ACHN (cell line): ENCODE measurements around the gene CIRBP.

Source experiments
- DNase-seq: peaks from one replicate; pipeline ENCODE4 v3.0.0-alpha.2; 2015
- in situ Hi-C: cut with HindIII; loops from 2 replicates; pipeline ENCODE4 v1.10.0; 2017; ENCODE audit warnings: low sequenced_read_pairs, low pct_ligation_motif_present, low pct_unique_long_range_greater_than_20kb

The CIRBP gene

DNA sequence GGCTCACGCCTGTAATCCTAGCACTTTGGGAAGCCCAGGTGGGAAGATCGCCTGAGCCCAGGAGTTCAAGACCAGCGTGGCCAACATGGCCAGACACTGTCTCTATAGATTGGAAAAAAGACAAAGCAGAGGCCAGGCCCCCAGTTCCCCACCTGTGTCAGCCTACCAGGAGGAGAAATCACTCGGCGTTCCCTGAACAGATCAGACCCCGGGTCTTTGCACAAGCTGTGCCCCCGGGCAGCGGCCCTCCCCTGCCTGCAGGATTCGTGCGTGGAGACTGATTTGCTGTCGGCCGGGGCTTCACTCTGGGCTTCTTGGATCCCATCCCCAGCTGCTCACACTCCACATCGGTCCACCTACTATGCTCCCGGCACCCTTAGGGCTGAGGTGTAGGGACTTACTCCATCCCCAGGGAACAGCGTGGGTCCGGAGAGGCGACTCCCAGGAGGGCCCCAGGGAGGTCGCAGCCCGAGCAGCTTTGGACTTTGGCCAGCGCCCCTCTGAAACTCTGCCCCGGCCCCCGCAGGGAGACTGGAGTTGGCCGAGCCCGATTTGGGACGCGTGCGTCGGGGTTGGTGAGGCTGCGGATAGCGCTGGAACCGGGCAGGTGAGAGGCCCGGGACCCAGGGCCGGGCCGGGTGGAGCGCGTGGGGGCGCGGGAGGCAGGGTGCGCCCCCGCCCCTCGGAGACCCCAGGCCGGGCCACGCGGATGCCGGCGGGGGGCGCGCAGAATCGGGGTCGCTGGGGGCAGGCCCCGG, 16.0 kb downstream of the CIRBP start:
- in situ Hi-C loops: no loop called here

DNA sequence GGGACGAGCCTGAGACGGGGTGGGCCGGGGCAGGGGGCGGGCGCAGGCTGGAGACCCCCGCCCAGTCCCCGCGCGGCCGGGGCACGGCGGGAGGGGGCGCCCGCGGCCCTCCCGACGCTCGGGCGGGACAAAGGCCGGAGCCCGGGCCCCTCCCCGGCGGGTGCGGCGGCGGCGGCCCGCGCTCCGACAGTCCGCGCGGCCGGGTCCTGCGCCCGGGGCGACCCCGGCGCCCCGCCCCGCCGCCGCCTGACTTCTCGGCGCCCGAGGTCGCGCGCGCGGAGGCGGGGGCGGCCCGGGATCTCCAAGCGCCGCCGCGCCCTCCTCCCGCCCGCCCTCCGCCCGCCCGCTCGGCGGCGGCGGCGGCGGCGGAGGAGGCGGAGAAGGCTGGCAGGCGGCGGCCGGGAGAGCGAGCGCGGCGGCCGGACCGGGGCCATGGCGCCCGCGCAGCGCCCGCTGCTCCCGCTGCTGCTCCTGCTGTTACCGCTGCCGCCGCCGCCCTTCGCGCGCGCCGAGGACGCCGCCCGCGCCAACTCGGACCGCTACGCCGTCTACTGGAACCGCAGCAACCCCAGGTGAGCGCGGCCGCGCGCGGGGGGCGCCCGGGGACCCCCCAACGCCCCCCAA, 16.7 kb downstream of the CIRBP start, which contains the start of gene EFNA2:
Gene EFNA2 (plus strand): TSS at position 137 of the 624 bp plus-strand sequence. CDS start 296 bp downstream, at position 433.
- DNase-seq: no peak

More for the DNA sequence above, 16.0 kb downstream of the CIRBP start:
- DNase-seq: no peak

DNA sequence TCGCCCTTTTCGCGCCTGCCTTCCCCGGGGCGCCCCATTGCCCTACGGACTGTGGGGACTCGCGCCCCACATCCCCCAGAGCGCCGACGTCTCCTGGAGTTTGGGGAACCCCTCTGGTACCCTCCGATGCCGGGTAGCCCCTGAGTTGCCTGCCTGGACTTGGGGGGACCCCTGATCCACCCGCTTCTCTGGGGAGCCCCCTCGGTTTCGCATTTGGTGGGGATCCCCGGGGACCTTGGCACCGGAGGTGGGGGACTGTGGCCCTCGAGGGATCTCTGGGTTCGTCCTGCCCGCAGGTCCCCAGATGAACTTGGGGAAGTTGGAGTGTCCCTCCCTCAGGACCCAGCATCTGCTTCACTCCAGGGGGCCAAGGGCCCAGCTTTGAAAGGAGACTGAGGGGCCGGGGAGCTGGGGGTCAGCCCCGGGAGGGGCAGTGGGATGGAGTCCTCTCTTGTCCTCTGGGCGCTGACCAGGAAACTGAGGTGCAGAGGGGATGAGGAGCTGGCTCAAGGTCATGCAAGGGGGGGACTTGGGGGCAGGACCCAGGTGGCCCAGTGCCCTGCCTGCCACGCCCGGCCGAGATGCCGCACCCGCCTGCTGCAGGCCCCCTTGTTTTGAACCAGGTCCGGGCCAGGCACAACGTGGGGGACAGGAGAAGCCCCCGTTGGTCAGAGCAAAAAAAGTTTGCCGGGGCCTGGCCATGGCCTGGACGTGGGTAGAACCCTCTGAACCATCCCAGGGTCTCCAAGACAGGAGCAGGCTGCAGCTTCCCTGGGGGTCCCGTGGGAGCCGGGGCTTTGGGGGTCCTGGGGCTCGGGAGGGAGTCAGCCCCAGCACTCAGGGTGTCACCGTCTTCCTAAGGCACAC, 17.6 kb downstream of the CIRBP start:
- in situ Hi-C loops: no loop called here
- DNase-seq: no peak

More for the DNA sequence above, 16.7 kb downstream of the CIRBP start, which contains the start of gene EFNA2:
- in situ Hi-C loops: no loop called here

DNA sequence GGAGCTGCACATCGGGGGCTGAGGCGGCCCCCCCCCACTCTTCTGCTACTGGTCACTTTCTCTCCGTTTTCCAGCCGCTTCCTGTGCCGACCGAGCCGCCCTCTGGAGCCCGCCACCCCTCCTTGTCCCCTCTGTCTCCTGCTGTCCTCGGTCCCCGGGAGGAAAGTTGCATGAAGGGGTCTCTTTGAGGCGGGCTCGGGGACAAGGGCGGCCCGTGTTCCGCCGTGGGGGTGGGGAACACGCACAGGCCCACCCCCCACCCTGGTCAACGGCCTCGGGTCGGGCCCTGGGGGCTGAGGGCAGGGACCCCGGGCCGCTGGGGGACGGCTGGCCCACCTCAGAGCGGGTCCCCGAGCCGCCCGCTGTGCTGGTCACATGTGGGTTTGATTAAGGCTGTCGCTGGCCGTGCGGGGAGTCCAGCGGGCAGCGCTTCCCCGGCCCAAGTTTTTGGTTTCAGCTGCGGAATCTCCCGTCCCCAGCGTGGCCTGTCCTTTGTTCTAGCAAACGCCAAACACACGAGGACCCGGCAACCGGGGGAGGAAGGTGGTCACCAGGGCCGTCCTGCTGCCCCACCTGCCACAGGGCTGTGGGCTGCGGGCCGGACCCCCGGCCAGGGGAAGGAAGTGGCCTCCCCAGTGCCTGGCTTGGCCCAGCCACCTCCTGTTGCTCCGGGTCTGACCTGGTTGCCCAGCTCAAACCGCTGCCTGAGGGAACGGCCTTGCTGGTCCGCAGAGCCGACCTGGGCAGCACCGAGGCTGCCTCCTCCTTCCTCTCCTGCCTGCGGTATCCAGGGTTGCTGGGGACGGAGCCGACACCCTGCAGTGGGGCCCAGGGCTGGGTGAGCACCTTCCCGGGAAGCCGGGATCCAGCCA, 18.5 kb downstream of the CIRBP start:
- in situ Hi-C loops: no loop called here

DNA sequence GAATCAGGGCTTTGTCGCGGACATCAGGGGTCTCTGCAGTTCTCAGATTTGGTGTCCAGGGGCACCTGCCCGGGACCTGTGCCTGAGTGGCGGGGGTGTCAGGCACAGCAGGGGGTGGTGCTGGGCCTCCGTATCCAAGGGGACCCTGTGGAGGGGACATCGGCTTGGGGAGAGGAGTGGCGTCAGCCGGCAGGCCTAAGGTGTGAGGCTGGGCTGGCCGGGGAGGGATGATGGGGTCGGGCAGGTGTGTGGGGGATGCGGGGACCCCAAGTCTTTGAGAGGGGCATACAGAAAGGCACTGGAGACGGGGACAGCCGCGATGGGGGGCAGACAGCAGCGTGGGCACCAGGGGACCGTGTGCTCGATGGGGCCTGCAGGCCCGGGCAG, 19.1 kb downstream of the CIRBP start:
- in situ Hi-C loops: no loop called here
- DNase-seq: no peak

More for the DNA sequence above, 18.5 kb downstream of the CIRBP start:
- no peak for DNase-seq

DNA sequence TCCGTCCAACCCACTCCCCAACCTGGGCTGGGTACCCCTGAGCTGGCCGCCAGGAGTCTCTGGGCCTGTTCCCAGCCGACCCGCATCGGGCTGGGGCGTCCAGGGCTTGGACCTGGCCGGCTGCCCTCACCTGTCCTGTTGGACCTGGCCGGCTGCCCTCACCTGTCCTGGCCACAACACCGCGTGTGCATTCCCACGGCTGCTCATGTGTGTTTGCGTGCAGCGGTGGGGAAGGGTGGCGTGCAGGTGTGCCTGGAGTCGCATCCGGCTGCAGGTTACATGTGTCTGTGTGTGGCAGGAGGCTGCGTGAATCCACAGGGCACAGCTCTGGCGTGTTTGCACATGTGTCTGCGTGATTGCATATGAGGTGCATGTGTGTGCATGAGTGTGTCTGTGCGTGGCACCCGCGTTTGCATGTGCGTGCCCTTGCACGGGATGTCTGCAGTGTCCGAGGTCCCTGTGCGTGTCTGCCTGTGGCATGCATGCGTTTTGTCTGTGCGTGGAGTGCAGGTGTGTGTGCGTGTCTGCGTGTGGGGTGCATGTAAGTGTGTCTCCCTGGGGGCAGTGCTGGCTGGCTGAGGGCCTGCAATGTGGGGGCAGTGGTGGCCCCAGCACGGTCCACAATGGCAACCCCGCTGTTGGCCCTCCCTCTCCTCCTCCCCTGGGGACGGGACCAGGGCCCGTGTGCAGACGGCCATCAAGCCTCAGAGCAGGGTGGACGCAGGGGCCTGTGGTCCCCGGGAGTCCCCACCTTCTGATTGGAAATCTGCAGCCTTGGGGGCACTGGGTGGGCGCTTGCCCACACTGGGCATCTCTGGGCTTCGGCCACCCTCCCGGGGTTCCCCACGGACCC, 19.9 kb downstream of the CIRBP start:
- no peak for DNase-seq
- in situ Hi-C loops: no loop called here

DNA sequence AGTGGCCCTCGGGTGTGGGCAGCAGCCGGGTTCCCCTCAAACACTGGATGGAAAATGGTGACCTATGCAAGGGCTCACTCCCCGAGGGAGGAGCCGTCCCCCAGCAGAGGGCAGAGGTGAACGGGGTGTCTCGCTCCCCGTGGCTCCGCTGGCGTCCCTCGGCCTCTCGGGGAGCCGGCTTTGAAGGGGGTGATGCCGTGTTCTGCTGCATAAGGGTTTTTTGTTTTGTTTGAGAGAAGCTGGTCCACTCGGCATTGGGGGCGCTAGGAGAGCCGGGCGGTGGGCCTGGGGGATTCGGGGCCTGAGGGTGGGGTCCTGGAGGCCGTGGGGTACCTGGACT, 20.5 kb downstream of the CIRBP start:
- in situ Hi-C loops: no loop called here
- no peak for DNase-seq

DNA sequence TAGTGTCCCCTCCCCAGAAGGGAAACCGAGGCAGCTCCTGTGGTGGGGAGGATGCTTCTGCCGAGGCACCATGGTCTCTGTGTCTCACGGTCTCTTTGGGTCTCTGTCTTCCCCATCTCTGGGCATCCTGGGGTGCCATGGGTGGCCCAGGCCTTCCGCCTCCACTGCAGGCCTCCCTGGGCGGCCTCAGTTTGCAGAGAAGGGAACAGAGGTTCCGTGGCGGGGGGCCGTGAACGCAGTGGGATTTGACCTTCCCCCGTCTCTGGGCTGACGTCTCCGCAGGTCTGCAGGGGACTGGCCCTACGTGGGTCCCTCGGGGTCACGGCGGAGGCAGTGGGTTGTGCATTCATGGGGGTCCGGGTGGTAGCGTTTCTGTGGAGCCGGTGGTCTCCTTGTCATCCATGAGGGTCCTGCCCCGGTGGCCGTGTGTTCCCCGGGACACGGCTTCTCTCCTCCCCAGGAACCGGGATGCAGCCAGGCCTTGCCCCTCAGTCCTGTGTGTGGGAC, 21.1 kb downstream of the CIRBP start:
- DNase-seq: no peak
- in situ Hi-C loops: no loop called here

DNA sequence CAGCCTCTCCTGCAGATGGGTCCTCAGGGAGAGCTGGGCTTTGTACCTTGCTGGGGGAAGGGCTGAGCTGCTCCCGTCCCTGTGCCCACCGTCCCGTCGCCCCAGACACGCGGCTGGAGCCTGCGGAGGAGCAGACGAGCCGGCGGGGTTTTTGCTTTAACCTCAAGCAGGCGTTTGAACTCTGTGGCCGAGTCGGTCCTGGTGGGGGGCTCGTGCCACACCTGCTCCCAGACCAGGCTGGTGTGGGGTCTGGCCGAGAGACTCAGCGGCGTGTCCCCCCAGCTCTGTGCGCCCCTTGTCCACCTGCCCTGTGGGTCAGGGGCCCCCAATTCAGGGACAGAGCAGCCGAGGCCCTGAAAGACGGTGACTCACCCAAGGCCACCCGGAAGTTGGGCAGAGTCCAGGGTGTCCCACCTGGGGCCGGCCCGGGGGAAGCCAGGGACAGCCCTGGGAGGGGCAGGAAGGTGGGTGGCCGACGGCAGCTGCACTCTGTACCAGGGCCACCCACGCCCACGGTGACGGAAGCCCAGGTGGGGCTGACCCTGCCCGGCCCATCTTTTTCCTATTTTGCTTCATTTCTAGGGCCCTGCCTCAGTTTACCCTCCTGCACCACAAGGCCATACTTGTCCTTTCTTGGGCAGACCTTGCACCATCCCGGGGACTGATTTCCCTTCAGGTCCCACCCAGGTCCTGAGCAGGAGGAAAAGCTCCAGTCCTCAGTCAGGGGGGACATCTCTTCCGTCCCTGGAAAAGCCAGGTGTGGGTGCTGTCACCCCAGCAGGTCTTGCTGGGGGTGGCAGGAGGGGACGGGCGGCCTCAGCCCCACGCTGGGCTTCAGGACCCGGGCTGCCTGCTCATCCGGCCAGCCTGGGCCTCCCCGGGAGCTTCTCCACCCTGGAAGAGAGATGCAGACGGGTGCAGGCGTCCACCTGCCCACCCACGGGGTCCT, 21.8 kb downstream of the CIRBP start:
- in situ Hi-C loops: no loop called here
- DNase-seq: no peak

DNA sequence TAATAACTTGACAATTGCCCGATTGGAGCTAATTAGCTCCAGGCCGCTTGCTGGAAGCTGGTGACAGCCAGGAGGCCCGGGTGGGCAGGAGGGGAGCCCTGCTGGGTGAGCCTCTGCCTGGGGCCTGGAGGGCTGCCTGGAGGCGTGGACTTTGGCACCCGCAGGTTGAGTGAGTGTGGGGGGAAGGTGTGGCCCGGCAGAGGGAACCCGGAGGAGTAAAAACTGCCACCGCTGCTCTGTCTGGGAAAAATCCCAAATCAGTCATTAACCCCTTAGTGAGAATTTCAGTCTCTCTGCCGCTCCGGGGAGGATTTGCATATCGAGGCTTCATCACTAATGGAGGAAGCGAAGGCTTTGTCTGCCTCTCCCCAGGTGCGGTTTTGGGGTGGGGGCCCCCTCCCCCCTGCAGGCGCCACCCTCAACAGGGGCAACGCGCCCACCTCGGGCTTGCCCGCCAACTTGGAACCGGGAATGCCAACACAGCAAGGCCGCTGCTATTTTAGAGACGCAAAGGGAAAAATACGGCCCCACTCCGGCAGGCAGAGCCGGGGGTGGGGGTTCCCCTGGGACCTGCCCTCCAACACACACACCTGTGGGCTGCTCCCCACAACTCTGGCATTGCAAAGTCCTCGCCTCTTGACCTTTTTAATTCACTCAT, 22.8 kb downstream of the CIRBP start:
- DNase-seq: no peak
- in situ Hi-C loops: no loop called here

DNA sequence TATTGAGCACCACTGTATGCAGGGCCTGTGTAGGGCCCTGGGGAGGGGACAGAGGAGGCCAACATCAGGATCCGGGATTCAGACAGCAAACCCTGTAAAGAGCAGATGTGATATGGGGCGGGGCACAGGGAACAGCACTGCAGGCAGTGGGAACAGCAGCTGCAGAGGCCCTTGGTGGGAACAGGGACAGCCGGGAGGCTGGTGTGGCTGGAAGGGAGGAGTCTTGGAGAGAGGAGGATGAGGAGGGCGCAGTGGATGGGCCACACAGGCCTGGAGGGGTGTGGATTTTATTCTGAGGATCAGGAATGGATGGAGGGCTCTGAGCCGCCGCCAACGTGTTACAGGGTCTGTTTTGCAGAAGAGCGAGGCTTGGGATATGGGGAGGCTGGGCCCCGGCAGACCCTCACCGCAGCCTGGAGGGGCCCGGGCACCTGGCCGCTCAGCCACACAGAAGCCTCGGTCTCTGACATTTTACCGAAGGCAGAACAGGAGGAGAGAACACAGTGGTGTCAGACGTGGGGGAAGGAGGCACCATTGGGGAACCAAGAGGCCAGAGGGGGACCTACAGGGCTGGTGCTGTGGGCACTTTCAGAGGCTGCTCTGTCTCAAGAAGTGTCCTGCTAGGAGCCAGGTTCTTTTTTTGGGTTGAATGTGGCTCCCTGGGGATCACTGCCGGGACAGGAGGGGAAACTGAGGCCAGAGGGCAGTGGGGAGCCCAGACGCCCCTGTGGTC, 23.5 kb downstream of the CIRBP start:
- DNase-seq: no peak
- in situ Hi-C loops: no loop called here

DNA sequence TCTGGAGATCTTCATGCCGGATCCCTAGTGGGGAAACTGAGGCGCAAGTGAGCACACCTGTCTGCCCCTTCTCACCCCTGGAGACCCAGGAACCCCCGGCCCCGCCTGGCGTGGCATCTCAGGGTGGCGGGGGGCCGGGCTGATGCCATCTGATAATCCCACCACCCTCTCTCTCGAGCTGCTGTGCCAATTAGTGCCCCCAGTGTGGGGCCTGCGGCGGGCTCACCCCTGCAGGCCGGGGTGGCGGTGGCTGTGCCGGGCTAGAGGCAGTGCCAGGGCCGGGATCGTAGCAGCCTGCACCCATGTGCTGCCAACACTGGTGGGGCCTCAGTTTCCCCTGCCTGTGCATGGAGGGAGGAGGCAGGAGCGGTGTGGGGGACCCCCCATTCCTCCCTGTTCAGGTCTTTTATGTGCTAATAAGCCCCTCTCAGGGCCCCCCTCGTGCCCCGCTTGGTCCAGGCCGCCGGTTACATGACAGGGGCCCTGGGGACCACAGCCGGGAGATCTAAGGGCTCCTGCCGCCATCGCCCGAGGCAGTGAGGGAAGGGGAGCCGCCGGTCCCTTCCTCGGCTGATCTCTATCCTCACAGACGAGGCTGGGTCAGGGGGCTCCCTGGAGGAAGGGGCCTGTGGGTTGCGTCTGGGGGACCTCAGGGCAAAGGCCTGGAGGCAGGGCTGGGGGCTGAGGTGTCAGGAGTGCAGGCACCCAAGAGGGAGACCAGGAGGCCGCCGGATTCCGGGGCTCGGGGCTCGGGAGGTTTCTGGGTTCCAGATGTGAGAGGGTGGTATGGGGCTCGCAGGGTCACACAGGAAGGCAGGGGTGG, 24.9 kb downstream of the CIRBP start:
- DNase-seq: no peak
- in situ Hi-C loops: no loop called here

DNA sequence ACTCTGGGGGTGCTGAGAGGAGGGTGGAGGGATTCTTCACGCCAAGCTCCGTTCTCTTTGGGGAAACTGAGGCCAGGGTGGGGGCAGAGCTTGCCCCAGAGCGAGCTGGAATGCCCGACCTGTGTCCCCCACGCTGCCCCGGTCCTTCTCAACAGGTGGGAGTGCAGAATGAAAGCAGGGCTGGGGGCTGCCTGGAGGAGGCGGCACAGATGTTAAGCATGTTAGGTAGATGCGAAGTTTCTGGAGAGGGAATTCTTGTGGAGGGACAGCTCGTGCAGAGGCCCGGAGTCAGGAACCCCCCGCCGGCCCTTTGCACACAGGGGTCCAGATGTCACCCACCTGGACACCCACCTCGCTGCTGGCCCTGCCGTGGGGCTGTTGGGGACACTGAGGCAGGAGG, 25.6 kb downstream of the CIRBP start:
- no peak for DNase-seq
- in situ Hi-C loops: no loop called here

DNA sequence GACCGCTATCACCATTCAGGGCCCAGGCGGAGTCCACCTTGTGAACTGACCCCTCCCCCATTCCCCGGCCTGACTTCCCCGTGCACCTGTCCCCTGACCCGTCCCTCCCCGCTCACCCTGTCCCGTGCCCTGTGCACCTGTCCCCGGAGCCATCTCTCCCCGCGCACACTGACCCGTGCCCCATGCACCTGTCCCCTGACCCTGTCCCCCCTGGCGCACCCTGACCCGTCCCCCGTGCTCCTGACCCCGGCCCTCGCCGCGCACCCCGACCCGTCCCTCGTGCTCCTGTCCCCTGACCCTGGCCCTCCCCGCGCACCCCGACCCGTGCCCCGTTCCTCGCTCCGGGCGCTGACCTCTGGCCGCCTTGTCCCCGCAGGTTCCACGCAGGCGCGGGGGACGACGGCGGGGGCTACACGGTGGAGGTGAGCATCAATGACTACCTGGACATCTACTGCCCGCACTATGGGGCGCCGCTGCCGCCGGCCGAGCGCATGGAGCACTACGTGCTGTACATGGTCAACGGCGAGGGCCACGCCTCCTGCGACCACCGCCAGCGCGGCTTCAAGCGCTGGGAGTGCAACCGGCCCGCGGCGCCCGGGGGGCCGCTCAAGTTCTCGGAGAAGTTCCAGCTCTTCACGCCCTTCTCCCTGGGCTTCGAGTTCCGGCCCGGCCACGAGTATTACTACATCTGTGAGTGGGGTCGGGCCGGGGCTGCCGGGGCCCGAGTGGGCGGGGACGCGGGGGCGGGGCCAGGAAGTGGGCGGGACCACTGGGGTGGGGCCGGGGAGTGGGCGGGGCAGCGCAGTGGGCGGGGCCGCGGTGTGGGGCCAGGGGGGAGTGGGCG, 26.3 kb downstream of the CIRBP start:
- no peak for DNase-seq
- in situ Hi-C loops: no loop called here
